Embryonic facial prominence (tissue), 1 donor: ENCODE data around the gene RAB40C.

Experiments used
- DNase-seq: peaks from one replicate; pipeline ENCODE4 v3.0.0-alpha.2; 2016; ENCODE audit errors: extremely low spot score

Gene RAB40C

DNA sequence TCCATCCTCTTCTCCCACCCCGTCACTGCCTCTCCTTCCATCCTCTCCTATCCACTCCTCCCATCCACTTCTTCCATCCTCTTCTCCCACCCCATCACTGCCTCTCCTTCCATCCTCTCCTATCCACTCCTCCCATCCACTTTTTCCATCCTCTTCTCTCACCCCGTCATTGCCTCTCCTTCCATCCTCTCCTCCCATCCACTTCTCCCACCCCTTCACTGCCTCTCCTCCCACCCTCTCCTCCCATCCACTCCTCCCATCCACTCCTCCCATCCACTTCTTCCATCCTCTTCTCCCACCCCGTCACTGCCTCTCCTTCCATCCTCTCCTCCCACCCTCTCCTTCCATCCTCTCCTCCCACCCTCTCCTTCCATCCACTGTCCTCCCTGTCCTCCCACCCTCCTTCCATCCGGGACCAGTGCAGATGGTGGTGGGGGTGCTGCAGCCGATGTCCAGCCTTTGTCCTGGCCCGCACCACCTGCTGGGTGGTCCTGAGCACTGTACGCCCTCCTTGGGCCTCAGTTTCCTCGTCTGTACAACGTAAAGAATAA lies 42.0 kb downstream of the RAB40C start:
- no peak for DNase-seq

DNA sequence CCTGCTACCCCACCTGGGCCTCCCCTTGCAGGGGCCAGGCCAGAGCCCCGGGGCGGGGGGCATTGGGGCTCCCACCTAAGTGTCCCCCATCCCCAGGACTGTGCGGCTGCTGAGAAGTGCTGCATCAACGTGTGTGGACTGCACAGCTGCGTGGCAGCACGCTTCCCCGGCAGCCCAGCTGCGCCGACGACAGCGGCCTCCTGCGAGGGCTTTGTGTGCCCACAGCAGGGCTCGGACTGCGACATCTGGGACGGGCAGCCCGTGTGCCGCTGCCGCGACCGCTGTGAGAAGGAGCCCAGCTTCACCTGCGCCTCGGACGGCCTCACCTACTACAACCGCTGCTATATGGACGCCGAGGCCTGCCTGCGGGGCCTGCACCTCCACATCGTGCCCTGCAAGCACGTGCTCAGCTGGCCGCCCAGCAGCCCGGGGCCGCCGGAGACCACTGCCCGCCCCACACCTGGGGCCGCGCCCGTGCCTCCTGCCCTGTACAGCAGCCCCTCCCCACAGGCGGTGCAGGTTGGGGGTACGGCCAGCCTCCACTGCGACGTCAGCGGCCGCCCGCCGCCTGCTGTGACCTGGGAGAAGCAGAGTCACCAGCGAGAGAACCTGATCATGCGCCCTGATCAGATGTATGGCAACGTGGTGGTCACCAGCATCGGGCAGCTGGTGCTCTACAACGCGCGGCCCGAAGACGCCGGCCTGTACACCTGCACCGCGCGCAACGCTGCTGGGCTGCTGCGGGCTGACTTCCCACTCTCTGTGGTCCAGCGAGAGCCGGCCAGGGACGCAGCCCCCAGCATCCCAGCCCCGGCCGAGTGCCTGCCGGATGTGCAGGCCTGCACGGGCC lies 42.8 kb downstream of the RAB40C start:
- no peak for DNase-seq

DNA sequence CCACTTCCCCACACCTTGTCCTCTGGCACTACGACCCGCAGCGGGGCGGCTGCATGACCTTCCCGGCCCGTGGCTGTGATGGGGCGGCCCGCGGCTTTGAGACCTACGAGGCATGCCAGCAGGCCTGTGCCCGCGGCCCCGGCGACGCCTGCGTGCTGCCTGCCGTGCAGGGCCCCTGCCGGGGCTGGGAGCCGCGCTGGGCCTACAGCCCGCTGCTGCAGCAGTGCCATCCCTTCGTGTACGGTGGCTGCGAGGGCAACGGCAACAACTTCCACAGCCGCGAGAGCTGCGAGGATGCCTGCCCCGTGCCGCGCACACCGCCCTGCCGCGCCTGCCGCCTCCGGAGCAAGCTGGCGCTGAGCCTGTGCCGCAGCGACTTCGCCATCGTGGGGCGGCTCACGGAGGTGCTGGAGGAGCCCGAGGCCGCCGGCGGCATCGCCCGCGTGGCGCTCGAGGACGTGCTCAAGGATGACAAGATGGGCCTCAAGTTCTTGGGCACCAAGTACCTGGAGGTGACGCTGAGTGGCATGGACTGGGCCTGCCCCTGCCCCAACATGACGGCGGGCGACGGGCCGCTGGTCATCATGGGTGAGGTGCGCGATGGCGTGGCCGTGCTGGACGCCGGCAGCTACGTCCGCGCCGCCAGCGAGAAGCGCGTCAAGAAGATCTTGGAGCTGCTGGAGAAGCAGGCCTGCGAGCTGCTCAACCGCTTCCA lies 43.6 kb downstream of the RAB40C start:
- no peak for DNase-seq

DNA sequence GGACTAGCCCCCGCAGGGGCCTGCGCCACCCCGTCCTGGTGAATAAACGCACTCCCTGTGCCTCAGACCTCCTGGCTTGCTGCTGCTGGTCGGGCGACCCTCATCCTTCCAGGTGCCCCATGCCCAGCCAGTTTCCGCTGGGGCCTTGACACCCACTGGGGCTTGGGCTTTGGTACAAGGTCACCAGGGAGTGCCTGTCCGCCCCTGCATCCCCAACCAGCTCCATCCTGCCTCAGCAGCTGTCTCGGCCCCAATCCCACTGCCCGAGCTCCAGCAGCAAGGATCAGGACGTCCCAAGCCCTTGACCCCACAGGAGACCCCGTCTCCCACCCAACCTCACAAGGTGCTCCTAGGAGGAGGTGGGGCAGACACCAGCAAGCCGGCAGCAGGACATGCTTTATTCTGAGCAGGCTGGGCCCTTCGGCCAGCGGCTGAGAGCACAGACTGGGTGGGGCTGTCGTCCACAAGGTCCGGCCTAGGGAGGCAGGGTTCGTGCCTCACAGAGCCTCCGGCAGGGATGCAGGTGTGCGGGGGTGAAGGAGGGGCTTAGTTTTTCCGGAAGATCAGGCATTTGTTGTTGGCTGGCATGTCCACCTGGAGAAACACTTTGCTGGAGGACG lies 44.3 kb downstream of the RAB40C start:
- no peak for DNase-seq

DNA sequence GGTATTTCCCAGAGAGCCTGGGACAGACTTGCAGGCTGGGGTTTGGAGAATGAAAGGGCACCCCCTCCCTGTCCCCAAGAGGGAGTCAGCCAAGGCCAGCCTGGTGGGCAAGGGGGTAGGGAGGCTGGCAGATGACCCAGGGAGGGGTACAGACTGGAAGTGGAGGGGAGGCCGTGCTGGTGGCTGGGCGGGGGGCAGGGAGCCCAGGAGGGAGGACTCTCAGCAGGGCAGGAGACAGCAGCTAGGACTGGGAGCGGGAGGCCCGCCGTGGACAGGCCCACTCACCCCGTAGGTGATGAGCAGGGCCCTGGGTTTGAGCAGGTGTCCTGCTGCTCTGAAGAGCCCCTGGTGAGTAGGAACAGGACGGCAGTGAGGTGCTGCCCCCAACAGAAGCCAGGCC lies 45.1 kb downstream of the RAB40C start:
- DNase-seq, result no peak

DNA sequence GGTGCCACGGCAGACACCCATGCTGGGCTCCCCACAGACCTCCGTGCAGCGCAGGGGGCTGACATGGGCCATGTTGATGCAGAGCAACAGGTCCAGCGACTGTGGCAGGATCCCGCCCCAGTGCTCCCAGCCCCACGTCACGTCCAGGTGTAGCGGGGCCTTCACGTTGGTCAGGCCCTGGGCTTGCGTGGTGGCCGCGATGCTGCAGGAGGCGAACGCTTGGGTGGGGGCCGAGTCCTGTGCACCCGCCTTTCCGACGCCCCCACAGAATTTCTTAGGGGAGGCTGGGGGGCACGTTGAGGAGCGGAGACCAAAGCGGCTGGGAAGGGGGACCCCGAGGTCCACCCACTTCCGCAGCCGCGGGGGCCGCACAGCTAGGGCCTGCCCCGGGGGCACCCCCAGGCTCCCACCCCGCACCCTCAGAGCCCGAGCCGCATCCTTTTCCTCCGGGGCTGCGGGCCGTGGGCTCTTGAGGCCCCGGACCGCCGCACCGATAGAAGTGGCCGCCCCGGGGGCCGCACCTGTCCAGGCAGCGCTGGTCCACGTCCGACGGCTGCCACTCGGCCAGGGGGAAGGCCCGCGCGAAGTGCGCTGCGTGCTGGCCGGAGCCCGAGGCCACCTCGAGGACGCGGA lies 45.8 kb downstream of the RAB40C start:
- DNase-seq, result no peak

DNA sequence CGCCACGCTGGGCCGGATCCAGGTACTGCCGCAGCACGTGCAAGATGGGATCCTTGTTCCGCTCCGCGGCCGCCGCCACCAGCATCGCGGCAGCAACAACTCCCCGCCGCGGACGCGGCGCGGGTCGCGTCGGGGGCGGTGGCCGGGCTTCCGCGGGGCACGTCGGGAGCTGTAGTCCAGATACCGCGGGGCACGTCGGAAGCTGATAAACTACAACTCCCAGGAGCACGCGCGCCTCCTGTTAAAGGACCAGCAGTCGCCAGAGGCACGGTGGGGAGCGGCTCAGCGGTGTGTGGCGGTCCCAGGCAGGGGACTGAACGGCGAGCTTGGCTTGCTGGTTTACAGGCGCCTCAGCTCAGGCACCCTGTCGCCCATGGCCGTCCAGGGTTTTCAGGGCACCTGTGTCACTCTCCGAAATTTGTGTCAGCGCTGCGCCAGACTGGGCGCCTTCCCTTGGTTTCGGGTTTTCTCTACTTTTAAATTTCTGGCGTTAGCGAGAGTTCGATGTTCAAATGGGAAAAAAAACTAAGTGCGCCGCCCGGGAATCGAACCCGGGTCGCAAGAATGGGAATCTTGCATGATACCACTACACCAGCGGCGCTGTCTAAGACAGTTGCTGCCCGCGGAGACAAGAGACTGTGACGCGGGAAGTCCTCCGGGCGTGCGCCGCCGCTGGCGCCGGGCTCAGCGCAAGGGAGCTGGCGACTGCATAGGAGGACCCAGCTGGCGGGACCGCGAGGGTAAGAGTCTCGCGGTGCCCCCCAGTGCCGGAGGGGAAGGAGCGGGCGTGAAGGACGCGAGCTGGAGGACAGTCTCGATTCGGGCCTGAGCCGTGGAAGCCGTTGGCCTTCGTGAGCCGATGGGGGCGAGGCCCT lies 46.6 kb downstream of the RAB40C start, which contains the start of gene METTL26:
METTL26 (minus strand) TSS at position 100 of the 875 bp plus-strand sequence; CDS start at position 85, 15 bp downstream.
- DNase-seq, result peak; percentile 91

DNA sequence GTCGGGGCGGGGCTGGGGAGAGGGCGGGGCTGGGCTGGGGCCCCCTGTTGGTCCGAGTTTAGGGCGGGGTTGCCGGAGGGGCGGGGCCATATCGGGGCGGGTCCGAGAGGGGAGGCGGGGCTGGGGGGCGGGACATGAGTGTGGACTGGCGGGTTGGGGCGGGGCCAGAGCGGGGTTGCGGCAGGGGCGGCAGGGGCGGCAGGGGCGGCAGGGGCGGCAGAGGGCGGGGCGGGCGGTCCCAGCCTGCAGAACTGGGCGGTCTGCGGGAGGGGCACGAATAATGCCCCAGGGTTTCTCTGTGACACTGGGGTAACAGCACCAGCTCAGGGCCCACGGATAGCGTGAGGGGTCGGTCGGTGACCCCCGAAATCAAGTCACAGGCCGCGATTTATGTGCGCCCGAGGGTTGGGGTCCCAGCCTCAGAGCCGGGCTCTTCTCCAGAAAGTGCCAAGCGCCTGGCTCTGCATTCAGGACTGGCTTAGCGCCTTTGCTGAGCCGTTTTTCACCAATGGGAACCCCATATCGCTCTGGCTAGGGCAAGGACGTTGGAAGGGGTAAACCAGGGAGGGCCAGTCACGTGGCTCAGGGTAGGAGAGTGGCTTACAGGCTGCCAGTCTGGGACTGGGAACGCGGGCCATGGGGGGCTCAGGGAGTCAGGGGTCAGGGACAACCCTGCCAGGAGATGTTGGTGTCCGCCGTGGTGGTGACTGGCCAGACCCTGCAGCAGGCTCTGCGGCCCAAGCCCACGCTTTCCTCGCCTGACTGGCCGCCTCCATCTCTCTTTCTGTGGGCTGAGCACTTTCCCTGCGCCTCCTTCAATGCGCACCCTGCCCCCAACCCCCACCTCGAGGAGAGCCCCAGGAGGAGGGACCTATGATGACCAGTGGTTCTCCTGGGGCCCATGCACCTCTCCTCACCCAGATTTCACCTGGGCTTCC lies 47.5 kb downstream of the RAB40C start:
- DNase-seq, result no peak

DNA sequence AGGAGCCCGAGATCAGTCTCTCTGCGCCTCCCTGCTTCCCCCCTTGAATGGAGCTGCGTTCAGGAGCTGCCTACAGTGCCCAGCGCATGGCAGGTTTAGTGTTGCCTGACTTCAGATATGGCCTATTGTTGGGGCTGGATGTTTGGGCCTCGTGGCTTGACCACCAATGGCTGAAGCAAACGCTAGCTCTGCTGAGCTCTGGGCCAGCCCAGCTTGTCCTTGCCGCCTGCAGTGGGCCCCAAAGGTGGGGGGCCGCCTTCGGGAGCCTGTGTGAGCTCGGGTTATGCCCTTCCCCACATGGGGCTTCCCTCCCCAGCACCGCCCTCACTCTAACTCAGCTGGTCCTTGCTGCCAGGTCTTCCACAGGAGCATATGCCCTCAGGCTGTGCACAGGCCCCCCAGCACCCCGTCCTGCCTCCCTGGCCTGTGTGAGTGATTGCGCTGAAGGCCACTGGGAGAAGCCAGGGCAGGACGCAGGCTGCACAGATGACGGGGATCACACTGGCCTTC lies 48.2 kb downstream of the RAB40C start:
- no peak for DNase-seq

DNA sequence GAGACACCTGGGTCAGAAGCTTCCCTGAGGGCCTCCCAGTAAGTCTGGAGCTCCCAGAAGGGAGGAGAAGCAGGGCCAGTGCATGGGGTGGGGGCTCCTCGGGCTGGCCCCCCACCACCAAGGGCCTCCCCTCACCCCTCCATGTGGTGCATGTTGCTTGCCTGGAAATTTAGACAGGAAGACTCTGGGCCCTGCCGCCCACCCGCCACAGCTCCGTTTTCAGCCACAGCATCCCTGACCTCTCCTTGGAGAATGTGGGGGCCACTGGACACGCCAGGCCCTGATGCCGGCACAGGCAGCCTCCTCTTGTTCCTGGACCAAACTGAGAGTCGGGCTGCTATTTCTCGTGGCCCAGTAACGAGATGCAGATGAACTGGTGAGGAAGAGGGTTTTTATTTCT lies 49.0 kb downstream of the RAB40C start:
- DNase-seq, result no peak

DNA sequence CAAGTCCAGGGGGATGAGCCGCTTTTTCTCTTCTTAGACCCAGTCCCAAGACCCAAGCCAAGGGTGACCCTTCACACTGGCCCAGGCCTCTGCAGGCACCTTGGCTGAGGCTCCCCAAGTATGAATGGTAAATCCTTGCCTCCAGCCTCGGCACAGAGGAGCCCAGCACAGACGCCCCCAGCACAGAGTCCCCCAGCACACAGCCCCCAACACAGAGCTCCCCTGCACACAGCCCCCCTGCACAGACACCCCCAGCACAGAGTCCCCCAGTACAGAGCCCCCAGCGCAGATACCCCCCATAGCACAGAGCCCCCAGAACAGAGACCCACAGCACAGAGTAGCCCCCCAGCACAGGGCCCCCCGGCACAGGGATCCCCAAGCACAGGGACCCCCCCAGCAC lies 50.7 kb downstream of the RAB40C start:
- DNase-seq, result no peak

DNA sequence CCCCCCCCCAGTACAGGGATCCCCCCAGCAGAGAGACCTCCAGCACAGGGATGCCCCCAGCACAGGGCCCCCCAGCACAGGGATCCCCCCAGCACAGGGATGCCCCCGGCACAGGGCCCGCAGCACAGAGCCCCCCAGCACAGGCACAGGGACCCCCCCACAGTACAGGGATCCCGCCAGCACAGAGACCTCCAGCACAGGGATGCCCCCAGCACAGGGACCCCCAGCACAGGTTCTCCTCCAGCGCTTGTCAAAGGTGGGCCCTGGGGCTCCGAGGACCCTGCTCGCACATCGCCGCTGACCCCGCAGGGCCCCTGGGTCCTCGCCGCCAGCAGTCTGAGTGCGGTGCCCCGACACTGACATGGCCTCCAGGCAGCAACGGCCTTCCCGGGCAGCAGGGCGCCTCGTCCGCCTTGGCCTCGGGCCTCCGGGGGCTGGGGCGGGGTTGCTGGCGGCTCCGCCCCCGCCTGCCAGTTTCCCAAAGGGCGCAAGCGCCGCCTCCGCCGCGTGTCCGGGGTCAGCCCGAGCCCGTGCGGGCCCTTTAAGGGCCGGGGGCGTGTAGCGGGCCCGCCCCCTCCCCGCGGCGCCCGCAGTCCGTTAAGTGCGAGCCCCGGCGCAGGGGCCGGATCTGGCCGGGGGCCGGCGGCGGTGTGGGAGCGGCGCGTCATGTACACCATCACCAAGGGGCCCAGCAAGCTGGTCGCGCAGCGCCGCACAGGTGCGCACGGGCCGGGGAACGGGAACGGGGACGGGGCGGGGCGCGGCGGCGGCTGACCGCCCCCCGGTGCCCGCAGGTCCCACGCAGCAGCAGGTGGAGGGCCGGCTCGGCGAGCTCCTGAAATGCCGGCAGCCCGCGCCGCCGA lies 51.7 kb downstream of the RAB40C start, which contains the start of gene MCRIP2:
MCRIP2 (plus strand) TSS at position 503 of the 863 bp plus-strand sequence; CDS start at position 667, 164 bp downstream.
- no peak for DNase-seq

DNA sequence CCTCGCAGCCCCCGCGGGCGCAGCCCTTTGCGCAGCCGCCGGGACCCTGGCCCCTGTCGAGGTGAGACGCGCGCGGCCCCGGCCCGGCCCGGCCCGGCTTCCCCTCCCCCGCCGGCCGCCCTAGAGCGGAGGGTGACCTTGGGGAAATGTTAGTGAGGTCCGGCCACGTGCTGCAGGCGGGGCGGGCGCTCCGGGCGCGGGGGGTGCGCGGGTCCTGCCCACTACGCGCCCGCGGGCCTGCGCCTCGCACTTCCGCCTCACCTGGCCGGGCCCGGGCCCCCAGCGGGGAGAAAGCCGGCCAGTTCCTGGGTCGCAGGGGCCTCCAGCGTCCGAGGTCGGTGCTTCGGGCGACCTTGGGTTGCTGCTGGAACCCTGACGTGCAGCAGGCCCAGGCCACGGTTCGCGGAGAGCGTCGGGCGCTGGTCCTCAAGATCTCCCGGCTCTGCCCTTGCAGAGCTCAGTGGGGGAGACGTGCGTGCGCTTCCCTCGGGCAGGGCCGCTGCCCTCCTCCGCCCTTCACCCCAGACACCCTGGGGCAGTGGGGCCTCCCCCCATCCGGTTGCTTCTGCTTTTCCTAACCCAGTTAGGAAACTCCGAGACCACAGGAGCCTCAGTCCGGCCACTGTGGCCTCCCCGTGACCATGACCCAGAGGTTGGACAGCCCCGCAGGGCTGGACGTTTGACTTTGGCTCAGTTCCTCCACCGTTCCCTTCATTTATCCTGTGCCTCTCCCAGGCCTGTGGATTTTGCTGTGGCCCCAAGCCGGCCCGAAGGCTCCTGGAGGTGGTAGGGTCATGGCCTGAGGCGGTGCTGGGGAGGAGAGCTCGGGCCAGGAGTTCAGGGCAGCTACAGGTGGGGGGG lies 52.6 kb downstream of the RAB40C start:
- no peak for DNase-seq

DNA sequence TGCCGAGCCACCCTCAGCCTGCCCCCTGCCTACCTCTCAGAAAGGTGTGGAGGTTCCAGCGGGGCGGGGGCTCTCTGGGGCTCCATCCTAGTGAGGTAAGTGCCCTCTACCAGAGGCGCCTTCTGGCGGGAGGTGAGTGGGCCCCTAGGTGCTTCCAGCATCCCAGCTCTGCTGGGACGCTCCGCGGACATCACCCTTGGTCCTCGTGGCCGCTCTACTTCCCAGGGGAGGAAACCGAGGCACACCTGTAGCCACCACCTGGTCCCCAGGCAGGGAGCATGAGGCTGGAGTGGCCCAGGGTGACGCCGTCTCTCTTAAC lies 53.1 kb downstream of the RAB40C start:
- no peak for DNase-seq

DNA sequence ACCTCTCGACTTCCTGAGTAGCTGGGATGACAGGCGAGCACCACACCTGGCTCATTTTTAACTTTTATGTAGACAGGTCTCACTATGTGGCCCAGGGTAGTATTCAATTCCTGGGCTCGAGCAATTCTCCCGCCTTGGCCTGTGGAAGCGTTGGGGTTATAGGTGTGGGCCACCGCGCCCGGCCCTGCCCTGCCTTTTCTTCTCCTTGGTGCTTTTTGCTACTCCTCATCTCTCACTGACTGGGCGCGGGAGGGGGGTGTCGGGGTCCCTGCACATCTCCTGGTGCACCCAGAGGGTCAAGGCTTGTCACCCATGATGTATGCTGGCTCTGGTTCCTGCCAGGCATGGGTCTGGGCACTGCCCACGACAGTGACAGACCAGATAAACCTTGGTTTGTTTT lies 54.7 kb downstream of the RAB40C start:
- no peak for DNase-seq

DNA sequence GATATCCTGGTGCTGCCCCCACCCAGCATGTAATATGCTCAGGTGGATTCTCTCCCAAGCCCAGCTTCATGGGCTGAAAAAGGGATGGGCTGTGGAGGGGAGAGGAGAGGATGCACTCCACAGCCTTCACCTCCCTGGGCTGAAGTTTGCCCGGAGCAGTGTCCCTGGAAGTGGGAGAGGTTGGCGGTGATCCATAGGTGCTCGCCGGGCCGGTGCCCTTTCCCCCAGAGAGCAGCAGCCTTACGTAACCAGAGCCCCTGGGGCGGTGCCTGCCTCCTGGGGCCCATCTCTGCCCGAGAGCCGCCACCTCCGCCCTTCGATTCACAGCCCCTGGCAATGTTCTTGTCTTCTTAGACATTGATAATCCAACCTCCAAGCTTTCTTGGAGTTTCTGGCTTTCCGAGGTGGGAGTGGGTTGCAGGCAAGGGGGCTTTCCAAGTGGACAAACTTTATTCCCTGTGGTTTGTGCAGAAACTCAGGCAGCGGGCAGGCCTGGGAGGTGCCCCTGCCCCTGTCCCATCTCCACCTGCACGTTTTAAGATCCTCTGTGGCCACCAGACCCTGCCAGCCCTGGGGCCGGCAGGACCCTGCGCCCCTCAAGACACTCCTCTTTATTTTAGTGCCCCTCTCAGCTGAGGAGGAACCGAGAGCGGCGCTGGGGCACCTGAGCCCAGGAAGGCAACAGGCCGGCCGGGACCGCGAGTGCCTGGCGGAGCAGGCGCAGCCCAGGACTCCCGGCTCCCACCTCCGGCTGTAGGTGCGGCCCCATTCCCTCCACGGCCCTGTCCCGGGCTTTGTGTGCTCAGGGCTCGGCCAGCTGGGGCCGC lies 56.2 kb downstream of the RAB40C start:
- DNase-seq, result no peak
